IPS-15b (cell line): ENCODE data around the gene FOXM1.

Source experiments
- H3K27me3 ChIP-seq: one replicate; pipeline ENCODE4 v1.6.1; 2013; ENCODE audit warnings: low read length; ENCODE audit not compliant: control insufficient read depth, insufficient read depth
- H3K36me3 ChIP-seq: one replicate; pipeline ENCODE4 v1.6.1; 2013; ENCODE audit warnings: low read length; ENCODE audit not compliant: control insufficient read depth, insufficient read depth
- H3K4me1 ChIP-seq: one replicate; pipeline ENCODE4 v1.6.1; 2013; ENCODE audit warnings: mild to moderate bottlenecking, low read length; ENCODE audit not compliant: control insufficient read depth, insufficient read depth
- H3K4me3 ChIP-seq: one replicate; pipeline ENCODE4 v1.5.1; 2013; ENCODE audit warnings: low read depth, low read length
- H3K9ac ChIP-seq: one replicate; pipeline ENCODE4 v1.6.1; 2013; ENCODE audit warnings: low read depth, mild to moderate bottlenecking, low read length
- H3K9me3 ChIP-seq: one replicate; pipeline ENCODE4 v1.6.1; 2013; ENCODE audit warnings: mild to moderate bottlenecking, low read length; ENCODE audit not compliant: control insufficient read depth, insufficient read depth

Gene FOXM1

GRCh38 chr12:2856051-2856450, 20.9 kb downstream of the FOXM1 start:
- Histone ChIP-seq H3K36me3 (peaks cover 14% of the 10 kb centered on the region), H3K9me3 (no peaks in the 10 kb centered on the region), H3K4me3 (no peak overlapping the region), H3K27me3 (no peaks in the 10 kb centered on the region), H3K4me1 (no peaks in the 10 kb centered on the region), H3K9ac (no peak overlapping the region)

GRCh38 chr12:2855546-2855945, 21.4 kb downstream of the FOXM1 start:
- Histone ChIP-seq H3K9ac (no peak overlapping the region), H3K9me3 (no peaks in the 10 kb centered on the region), H3K27me3 (no peaks in the 10 kb centered on the region), H3K4me3 (no peak overlapping the region), H3K4me1 (no peaks in the 10 kb centered on the region), H3K36me3 (peaks cover 14% of the 10 kb centered on the region)

GRCh38 chr12:2854669-2855453, 22.1 kb downstream of the FOXM1 start:
- no peak overlapping the region for H3K9ac ChIP-seq
- H3K36me3 ChIP-seq = peaks cover 14% of the 10 kb centered on the region
- H3K4me1 ChIP-seq = no peaks in the 10 kb centered on the region
- H3K4me3 ChIP-seq = no peak overlapping the region
- H3K27me3 ChIP-seq = no peaks in the 10 kb centered on the region
- no peaks in the 10 kb centered on the region for H3K9me3 ChIP-seq

GRCh38 chr12:2853626-2854025, 23.3 kb downstream of the FOXM1 start:
- Histone ChIP-seq H3K27me3 (no peaks in the 10 kb centered on the region), H3K36me3 (peaks cover 4% of the 10 kb centered on the region), H3K9ac (no peak overlapping the region), H3K4me3 (no peak overlapping the region), H3K9me3 (no peaks in the 10 kb centered on the region), H3K4me1 (no peaks in the 10 kb centered on the region)

GRCh38 chr12:2851931-2852330, 25.0 kb downstream of the FOXM1 start:
- H3K9me3 ChIP-seq = no peaks in the 10 kb centered on the region
- no peak overlapping the region for H3K9ac ChIP-seq
- no peak overlapping the region for H3K4me3 ChIP-seq
- no peaks in the 10 kb centered on the region for H3K4me1 ChIP-seq
- H3K36me3 ChIP-seq = no peaks in the 10 kb centered on the region
- H3K27me3 ChIP-seq = no peaks in the 10 kb centered on the region

- H3K4me1 ChIP-seq = peaks cover 8% of the 10 kb centered on the region
- H3K27me3 ChIP-seq = no peaks in the 10 kb centered on the region
- H3K4me3 ChIP-seq = no peak overlapping the region
- H3K36me3 ChIP-seq = no peaks in the 10 kb centered on the region
- no peaks in the 10 kb centered on the region for H3K9me3 ChIP-seq
- no peak overlapping the region for H3K9ac ChIP-seq
Measured at GRCh38 chr12:2845280-2845679, 31.7 kb downstream of the FOXM1 start.

DNA sequence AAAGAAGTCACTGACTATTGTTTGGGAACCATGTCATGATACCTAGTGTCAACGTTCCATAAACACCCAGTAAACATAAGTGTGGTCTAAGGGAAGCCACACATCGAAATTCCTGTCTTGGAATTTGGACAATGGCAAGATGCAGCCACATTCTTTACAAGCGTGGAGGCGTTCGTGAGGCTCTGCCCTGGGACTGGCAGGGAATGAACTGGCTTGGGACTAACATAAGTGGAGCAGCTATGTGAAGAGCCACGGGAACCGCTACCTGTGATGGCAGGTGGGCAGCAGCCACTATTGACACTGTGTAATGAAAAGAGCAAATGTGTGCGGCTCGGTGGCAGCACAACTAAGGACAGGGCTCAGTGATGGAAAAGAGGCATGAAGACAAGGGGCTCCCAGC, 32.2 kb downstream of the FOXM1 start:
- no peak overlapping the region for H3K4me3 ChIP-seq

GRCh38 chr12:2842948-2843347, 34.0 kb downstream of the FOXM1 start:
- H3K9ac ChIP-seq = no peak overlapping the region
- no peaks in the 10 kb centered on the region for H3K27me3 ChIP-seq
- no peaks in the 10 kb centered on the region for H3K36me3 ChIP-seq
- no peaks in the 10 kb centered on the region for H3K9me3 ChIP-seq
- H3K4me3 ChIP-seq = no peak overlapping the region
- H3K4me1 ChIP-seq = peaks cover 8% of the 10 kb centered on the region

More for the DNA sequence above, 32.2 kb downstream of the FOXM1 start:
- Histone ChIP-seq H3K9me3 (no peaks in the 10 kb centered on the region), H3K4me1 (peaks cover 8% of the 10 kb centered on the region), H3K9ac (no peak overlapping the region), H3K36me3 (no peaks in the 10 kb centered on the region), H3K27me3 (no peaks in the 10 kb centered on the region)

DNA sequence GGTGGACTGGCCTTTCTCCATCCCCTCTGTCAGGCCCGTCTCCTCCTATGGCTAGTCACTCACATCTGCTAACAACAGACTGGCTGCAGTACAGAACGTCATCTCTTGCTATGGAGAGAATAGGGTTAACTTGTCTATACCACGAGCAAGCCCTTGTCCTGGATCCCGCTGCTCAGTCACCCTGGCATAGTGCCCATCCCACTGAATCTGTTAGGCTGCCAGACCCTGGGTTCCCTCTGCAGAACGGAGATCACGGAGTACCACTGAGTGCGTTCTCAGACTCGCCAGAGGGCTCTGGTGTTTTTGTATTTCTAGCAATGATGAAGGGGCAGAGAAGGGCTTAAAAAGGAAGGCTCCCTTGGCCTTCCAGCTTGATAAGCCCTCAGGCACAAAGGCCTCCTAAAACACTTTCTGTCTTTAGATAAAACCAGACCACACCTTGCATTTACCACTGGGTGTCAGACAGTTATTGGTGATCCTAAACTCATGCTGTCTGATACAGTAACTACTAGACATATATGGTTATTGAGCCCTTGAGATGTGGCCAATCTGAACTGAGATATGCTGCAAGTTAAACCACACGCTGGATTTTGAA, 35.8 kb downstream of the FOXM1 start:
- Histone ChIP-seq H3K9me3 (no peaks in the 10 kb centered on the region), H3K4me3 (no peak overlapping the region), H3K9ac (no peak overlapping the region), H3K27me3 (no peaks in the 10 kb centered on the region), H3K4me1 (peaks cover 4% of the 10 kb centered on the region), H3K36me3 (peaks cover 2% of the 10 kb centered on the region)

GRCh38 chr12:2836574-2836973, 40.4 kb downstream of the FOXM1 start:
- Histone ChIP-seq H3K4me3 (no peak overlapping the region), H3K27me3 (no peaks in the 10 kb centered on the region), H3K36me3 (peaks cover 2% of the 10 kb centered on the region), H3K4me1 (peaks cover 2% of the 10 kb centered on the region), H3K9ac (no peak overlapping the region), H3K9me3 (no peaks in the 10 kb centered on the region)

GRCh38 chr12:2835691-2836403, 41.1 kb downstream of the FOXM1 start:
- Histone ChIP-seq H3K36me3 (peaks cover 2% of the 10 kb centered on the region), H3K4me1 (peaks cover 2% of the 10 kb centered on the region), H3K4me3 (no peak overlapping the region), H3K9ac (no peak overlapping the region), H3K27me3 (no peaks in the 10 kb centered on the region), H3K9me3 (no peaks in the 10 kb centered on the region)
